Psoas muscle (tissue), 8 donors: ENCODE data around the gene ADRA2C. TPM values are rescaled to one million over a fixed set of nuclear protein-coding genes. Genes with fewer than 3 reads are reported as not detected.
A peak's percentile ranks its signal among the peaks of the same experiment; 100 is the strongest.

Source experiments
- ATAC-seq, 4 donors: fragments of 200-7000 bp; cut with Tn5 transposase; one replicate each; pipeline ENCODE4 v1.9.1; 2020; ENCODE audit warnings: moderate library complexity in 3 of 4, mild to moderate bottlenecking in 2 of 4
- DNase-seq, 2 donors: peaks; one replicate each; pipeline ENCODE4 v3.0.0-alpha.2; 2020
- H3K27ac ChIP-seq: fragments of 200-600 bp; one replicate; pipeline ENCODE4 v1.8.0; 2022
- H3K27me3 ChIP-seq, 3 donors: fragments of 200-600 bp in 1 of 3; one replicate each; pipeline versions ENCODE4 v1.6.1 to v1.8.0; 2013 to 2022; ENCODE audit warnings: low read length in 2 of 3, mild to moderate bottlenecking in 2 of 3, moderate library complexity in 1 of 3; ENCODE audit not compliant: insufficient read depth in 3 of 3
- H3K36me3 ChIP-seq, 2 donors: fragments of 200-600 bp in 1 of 2; one replicate each; pipeline versions ENCODE4 v1.6.1 to v1.8.0; 2013 to 2022; ENCODE audit warnings: low read depth in 1 of 2, mild to moderate bottlenecking in 1 of 2, moderate library complexity in 1 of 2; ENCODE audit not compliant: insufficient read depth in 1 of 2
- H3K4me1 ChIP-seq: fragments of 200-600 bp; one replicate; pipeline ENCODE4 v1.8.0; 2022
- H3K4me3 ChIP-seq: fragments of 200-600 bp; one replicate; pipeline ENCODE4 v1.8.0; 2022; ENCODE audit warnings: mild to moderate bottlenecking
- H3K9me3 ChIP-seq: fragments of 200-600 bp; one replicate; pipeline ENCODE4 v1.8.0; 2022
- CTCF ChIP-seq: fragments of 200-600 bp; IDR thresholded peaks from one replicate; pipeline ENCODE4 v1.8.0; 2022; ENCODE audit warnings: antibody characterized with exemption
- WGBS, 3 donors: extraction: QIAGEN DNeasy Blood & Tissue Kit; methylation state at CpG; one replicate each; pipeline versions ENCODE4 v1.1.6 to v1.1.7; 2013; 5-methylcytosine and 5-hydroxymethylcytosine counted together
- intact Hi-C, 2 donors: fragments of 100-400 bp; cut with DNase I; formaldehyde crosslinking; loops; one replicate each; pipeline versions ENCODE4 v1.11.0 to v1.14.2; 2022
- polyA plus RNA-seq, 3 donors: library from polyadenylated mRNA; stranded (reverse); fragments of 200-250 nt; gene quantifications; one replicate each; pipeline ENCODE4 v1.2.3, GENCODE V29; 2013
- total RNA-seq, 4 donors: library from RNA; stranded (reverse); fragmentation: NEBNext Ultra II Directional in 2 of 4; extraction: Animal tissue kit (Norgen Biotek cat#: 25700) in 2 of 4; gene quantifications; one replicate each; pipeline versions ENCODE4 v1.2.1 to v1.2.4, GENCODE V29; 2021 to 2023
- donor health status: healthy with polysubstance abuse.
- donor health status: DM: no; HTN: no; CAD: no; lungs with moderate emphysema.
- donor health status: Bipolar disorder and iron deficiency.
- donor health status: healthy.
- donor health status: DM: yes; HTN: yes; CAD: no.
- donor health status: DM: no; HTN: no; CAD: no.
- donor health status: DM: no; HTN: no; CAD: no.
- donor health status: DM: yes; HTN: yes; CAD: no.

ADRA2C gene
- total and polyA plus RNA-seq, 7 donors, result 1.8 to 5.0 (median 3.8) TPM

GRCh38 chr4:3791910-3792542, 25.8 kb downstream of the ADRA2C start:
- intact Hi-C loops, result no loop called here
- Histone ChIP-seq H3K27me3 (peaks cover 0 to 25% (median 1%) of the 10 kb centered on the region in 3 donors), H3K9me3 (peaks cover 16% of the 10 kb centered on the region), H3K36me3 (no peaks in the 10 kb centered on the region), H3K4me1 (no peaks in the 10 kb centered on the region), H3K4me3 (no peak overlapping the region), H3K27ac (no peak overlapping the region)
- WGBS, 3 donors, result 13 to 22% (median 19%) methylated on average over 13 of the region's 13 CpGs
- no peak for TF ChIP-seq CTCF
- ATAC-seq (no peak), DNase-seq (peak in 1 of 2 donors; percentile 48)

- ATAC-seq (no peak), DNase-seq (no peak)
- 10 to 24% (median 19%) methylated on average over 3 of the region's 3 CpGs for WGBS, 3 donors
- TF ChIP-seq CTCF, result no peak
- Histone ChIP-seq H3K4me3 (no peak overlapping the region), H3K4me1 (no peaks in the 10 kb centered on the region), H3K27me3 (peaks cover 1 to 33% (median 2%) of the 10 kb centered on the region in 3 donors), H3K27ac (no peak overlapping the region), H3K9me3 (peaks cover 17% of the 10 kb centered on the region), H3K36me3 (no peaks in the 10 kb centered on the region)
- intact Hi-C loops, result no loop called here
Measured at GRCh38 chr4:3792813-3793212, 26.6 kb downstream of the ADRA2C start.

GRCh38 chr4:3793545-3793944, 27.4 kb downstream of the ADRA2C start:
- TF ChIP-seq CTCF, result no peak
- peaks cover 17% of the 10 kb centered on the region for H3K9me3 ChIP-seq
- H3K4me1 ChIP-seq, result no peaks in the 10 kb centered on the region
- H3K27me3 ChIP-seq, result peaks cover 1 to 39% (median 2%) of the 10 kb centered on the region in 3 donors
- no peak overlapping the region for H3K4me3 ChIP-seq
- 32 to 35% (median 35%) methylated on average over 3 of the region's 3 CpGs for WGBS, 3 donors
- no peak overlapping the region for H3K27ac ChIP-seq
- no peaks in the 10 kb centered on the region for H3K36me3 ChIP-seq
- DNase-seq (no peak), ATAC-seq (no peak)
- intact Hi-C loops, result no loop called here

- no peak overlapping the region for H3K4me3 ChIP-seq
- H3K27me3 ChIP-seq, result peaks cover 2 to 65% (median 2%) of the 10 kb centered on the region in 3 donors
- 89 to 94% (median 90%) methylated on average over 2 of the region's 2 CpGs for WGBS, 3 donors
- H3K27ac ChIP-seq, result no peak overlapping the region
- peaks cover 17% of the 10 kb centered on the region for H3K9me3 ChIP-seq
- intact Hi-C loops, result no loop called here
- no peak for ATAC-seq
- H3K36me3 ChIP-seq, result no peaks in the 10 kb centered on the region
- no peak for DNase-seq
- H3K4me1 ChIP-seq, result no peaks in the 10 kb centered on the region
- TF ChIP-seq CTCF, result no peak
Measured at GRCh38 chr4:3796960-3797359, 30.8 kb downstream of the ADRA2C start.
